Measurements from ENCODE around the gene MLPH. TPM values are rescaled to one million over a fixed set of nuclear protein-coding genes. Genes with fewer than 3 reads are reported as not detected.

MLPH gene
- total RNA-seq, 1 donor from 2014 or later: not detected

- Histone ChIP-seq H4K20me1 (ENCODE audit: low read depth) (no peaks in the 10 kb centered on the region), H3F3A (ENCODE audit: low read depth) (no peaks in the 10 kb centered on the region), H3K4me3 (no peak overlapping the region), H3K4me1 (peaks cover 6% of the 10 kb centered on the region), H3K36me3 (no peaks in the 10 kb centered on the region), H3K27ac (no peak overlapping the region), H3K4me2 (no peak overlapping the region), H3K9me3 (ENCODE audit: low read depth) (no peaks in the 10 kb centered on the region), H3K79me2 (ENCODE audit: low read depth) (no peaks in the 10 kb centered on the region), H3K27me3 (no peaks in the 10 kb centered on the region), H3K9ac (no peak overlapping the region), H2AFZ (replicated peaks) (no peak overlapping the region)
- peaks cover 19% of the 10 kb centered on the region for H3K4me1 Mint-ChIP-seq
- peaks cover 13% of the 10 kb centered on the region for H3K27me3 Mint-ChIP-seq (ENCODE audit: insufficient read depth, low read depth)
- no peak overlapping the region for H3K27ac Mint-ChIP-seq
- no peaks in the 10 kb centered on the region for H3K36me3 Mint-ChIP-seq
- no peak overlapping the region for H3K4me3 Mint-ChIP-seq
- DNase-seq (ENCODE audit: low spot score): no peak
- TF ChIP-seq EZH2 (IDR thresholded peaks at IDR 0.05) (no peak), EZH2phosphoT487 (IDR thresholded peaks at IDR 0.05) (no peak)
- no peaks in the 10 kb centered on the region for H3K9me3 Mint-ChIP-seq
Measured at GRCh38 chr2:237538901-237539300, 51.9 kb downstream of the MLPH start.

- no peaks in the 10 kb centered on the region for H3K36me3 Mint-ChIP-seq
Measured at GRCh38 chr2:237539681-237540080, 52.6 kb downstream of the MLPH start.

GRCh38 chr2:237540223-237540775 lies 53.2 kb downstream of the MLPH start:
- DNase-seq (ENCODE audit: low spot score): no peak
- H2AFZ ChIP-seq (replicated peaks): no peak overlapping the region
- no peaks in the 10 kb centered on the region for H3K36me3 ChIP-seq
- no peak overlapping the region for H3K27ac ChIP-seq
- H3K4me2 ChIP-seq: no peak overlapping the region
- Mint-ChIP-seq H3K4me1 (peaks cover 19% of the 10 kb centered on the region), H3K27me3 (ENCODE audit: insufficient read depth, low read depth) (peaks cover 13% of the 10 kb centered on the region), H3K9me3 (no peaks in the 10 kb centered on the region), H3K27ac (no peak overlapping the region), H3K4me3 (no peak overlapping the region), H3K36me3 (no peaks in the 10 kb centered on the region)
- H4K20me1 ChIP-seq (ENCODE audit: low read depth): no peaks in the 10 kb centered on the region
- H3K9ac ChIP-seq: no peak overlapping the region
- no peaks in the 10 kb centered on the region for H3K79me2 ChIP-seq (ENCODE audit: low read depth)
- H3K27me3 ChIP-seq: no peaks in the 10 kb centered on the region
- H3K4me1 ChIP-seq: peaks cover 6% of the 10 kb centered on the region
- no peaks in the 10 kb centered on the region for H3K9me3 ChIP-seq (ENCODE audit: low read depth)
- TF ChIP-seq CTCF (IDR thresholded peaks at IDR 0.05) (no peak), EZH2phosphoT487 (IDR thresholded peaks at IDR 0.05) (no peak), EZH2 (IDR thresholded peaks at IDR 0.05) (no peak)
- H3F3A ChIP-seq (ENCODE audit: low read depth): no peaks in the 10 kb centered on the region
- no peak overlapping the region for H3K4me3 ChIP-seq

More at GRCh38 chr2:237539681-237540080, 52.6 kb downstream of the MLPH start:
- H3K4me2 ChIP-seq: no peak overlapping the region
- H4K20me1 ChIP-seq (ENCODE audit: low read depth): no peaks in the 10 kb centered on the region
- H3K4me3 ChIP-seq: no peak overlapping the region
- no peaks in the 10 kb centered on the region for H3K9me3 ChIP-seq (ENCODE audit: low read depth)
- H3K27me3 ChIP-seq: no peaks in the 10 kb centered on the region
- DNase-seq (ENCODE audit: low spot score): no peak
- no peak overlapping the region for H3K9ac ChIP-seq
- H3K9me3 Mint-ChIP-seq: no peaks in the 10 kb centered on the region
- H3K27me3 Mint-ChIP-seq (ENCODE audit: insufficient read depth, low read depth): peaks cover 13% of the 10 kb centered on the region
- no peak overlapping the region for H3K27ac ChIP-seq
- no peaks in the 10 kb centered on the region for H3K36me3 ChIP-seq
- peaks cover 6% of the 10 kb centered on the region for H3K4me1 ChIP-seq
- no peaks in the 10 kb centered on the region for H3K79me2 ChIP-seq (ENCODE audit: low read depth)
- peaks cover 19% of the 10 kb centered on the region for H3K4me1 Mint-ChIP-seq
- TF ChIP-seq EZH2 (IDR thresholded peaks at IDR 0.05) (no peak), CTCF (IDR thresholded peaks at IDR 0.05) (no peak), EZH2phosphoT487 (IDR thresholded peaks at IDR 0.05) (no peak)
- no peaks in the 10 kb centered on the region for H3F3A ChIP-seq (ENCODE audit: low read depth)
- no peak overlapping the region for H3K27ac Mint-ChIP-seq
- no peak overlapping the region for H3K4me3 Mint-ChIP-seq
- no peak overlapping the region for H2AFZ ChIP-seq (replicated peaks)

- Histone ChIP-seq H3K4me1 (peaks cover 6% of the 10 kb centered on the region), H3K27ac (no peak overlapping the region), H3F3A (ENCODE audit: low read depth) (no peaks in the 10 kb centered on the region), H3K36me3 (no peaks in the 10 kb centered on the region), H3K4me2 (no peak overlapping the region), H3K79me2 (ENCODE audit: low read depth) (no peaks in the 10 kb centered on the region), H3K9me3 (ENCODE audit: low read depth) (no peaks in the 10 kb centered on the region), H2AFZ (replicated peaks) (no peak overlapping the region), H3K9ac (no peak overlapping the region), H4K20me1 (ENCODE audit: low read depth) (no peaks in the 10 kb centered on the region), H3K27me3 (no peaks in the 10 kb centered on the region), H3K4me3 (no peak overlapping the region)
- Mint-ChIP-seq H3K27me3 (ENCODE audit: insufficient read depth, low read depth) (peaks cover 13% of the 10 kb centered on the region), H3K4me3 (no peak overlapping the region), H3K27ac (no peak overlapping the region), H3K36me3 (no peaks in the 10 kb centered on the region), H3K9me3 (no peaks in the 10 kb centered on the region), H3K4me1 (peaks cover 19% of the 10 kb centered on the region)
- DNase-seq (ENCODE audit: low spot score): no peak
- no peak for TF ChIP-seq EZH2phosphoT487 (IDR thresholded peaks at IDR 0.05)
- TF ChIP-seq EZH2 (IDR thresholded peaks at IDR 0.05): no peak
- no peak for TF ChIP-seq CTCF (IDR thresholded peaks at IDR 0.05)
Measured at GRCh38 chr2:237540823-237541222, 53.8 kb downstream of the MLPH start.

All from neural progenitor cell (in vitro differentiated cells).